ENCODE results near the gene TEX12. TPM values are rescaled to one million over a fixed set of nuclear protein-coding genes. Genes with fewer than 3 reads are reported as not detected.

Gene TEX12
- total and polyA plus RNA-seq, 12 donors, result 0.07 to 0.11 TPM; not detected in 10

DNA sequence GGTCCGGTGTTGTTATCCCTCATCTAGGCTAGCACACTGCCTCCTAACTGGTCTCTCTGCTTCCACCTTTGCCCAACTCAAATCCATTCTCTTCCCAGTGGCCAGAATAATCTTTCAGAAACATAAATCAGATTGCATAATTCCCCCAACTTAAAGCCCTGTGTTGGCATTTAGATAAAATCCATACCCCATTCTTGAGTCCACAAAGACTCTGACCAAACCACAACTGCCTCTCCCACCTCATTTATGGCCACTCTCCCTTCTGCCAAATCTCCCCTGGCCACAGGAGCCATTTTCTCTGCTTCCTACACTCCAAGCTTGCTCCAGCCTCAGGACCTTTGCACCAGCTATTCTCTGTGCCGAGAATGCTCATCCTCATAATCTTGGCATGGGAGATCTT lies 40.1 kb upstream of the TEX12 start:
- WGBS, 4 donors, result 95 to 100% (median 98%) methylated on average over 2 of the region's 2 CpGs
- DNase-seq, result no peak

DNA sequence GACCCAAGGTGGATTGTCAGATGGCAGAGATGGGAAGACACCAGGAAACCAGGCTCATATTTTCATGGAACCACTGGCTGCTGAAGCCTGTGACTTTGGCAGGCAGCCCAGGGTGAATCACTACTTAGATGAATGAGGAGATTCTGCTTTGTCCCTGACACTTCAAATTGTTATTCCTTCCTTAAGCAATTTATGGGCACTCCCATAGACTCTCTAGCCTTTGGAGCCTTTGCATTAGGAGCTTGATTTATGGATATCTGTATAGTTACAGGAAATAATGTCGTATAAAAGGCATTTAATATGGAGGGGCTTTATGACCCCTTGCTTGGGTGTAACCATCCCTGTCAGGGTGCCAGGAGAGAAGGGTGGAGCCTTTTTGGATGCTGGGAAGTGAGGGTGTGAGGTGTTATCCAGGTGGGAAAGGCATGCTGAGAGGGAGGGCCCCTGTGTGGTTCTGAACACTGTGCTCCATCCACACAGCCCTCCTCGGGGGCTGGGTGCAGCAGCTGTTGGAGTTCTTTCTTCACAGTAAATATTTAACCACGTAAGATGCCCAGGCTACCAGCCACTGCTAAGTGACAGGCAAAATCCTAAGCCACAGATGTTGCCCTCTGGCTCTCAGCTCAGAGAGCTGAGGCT lies 38.6 kb upstream of the TEX12 start:
- no peaks in the 10 kb centered on the region for H3K9me3 ChIP-seq (replicated peaks in 1 of 3)
- 40 to 44% (median 42%) methylated on average over 2 to 3 of the region's 3 CpGs for WGBS, 4 donors
- peaks cover 8 to 18% of the 10 kb centered on the region in 2 donors for H3K4me1 ChIP-seq (replicated peaks in 1 of 2)
- peak overlapping the region in 1 of 5 donors; percentile 17 for H3K27ac ChIP-seq
- TF ChIP-seq POLR2A (IDR thresholded peaks at IDR 0.05), result no peak
- TF ChIP-seq, protein P1, sequence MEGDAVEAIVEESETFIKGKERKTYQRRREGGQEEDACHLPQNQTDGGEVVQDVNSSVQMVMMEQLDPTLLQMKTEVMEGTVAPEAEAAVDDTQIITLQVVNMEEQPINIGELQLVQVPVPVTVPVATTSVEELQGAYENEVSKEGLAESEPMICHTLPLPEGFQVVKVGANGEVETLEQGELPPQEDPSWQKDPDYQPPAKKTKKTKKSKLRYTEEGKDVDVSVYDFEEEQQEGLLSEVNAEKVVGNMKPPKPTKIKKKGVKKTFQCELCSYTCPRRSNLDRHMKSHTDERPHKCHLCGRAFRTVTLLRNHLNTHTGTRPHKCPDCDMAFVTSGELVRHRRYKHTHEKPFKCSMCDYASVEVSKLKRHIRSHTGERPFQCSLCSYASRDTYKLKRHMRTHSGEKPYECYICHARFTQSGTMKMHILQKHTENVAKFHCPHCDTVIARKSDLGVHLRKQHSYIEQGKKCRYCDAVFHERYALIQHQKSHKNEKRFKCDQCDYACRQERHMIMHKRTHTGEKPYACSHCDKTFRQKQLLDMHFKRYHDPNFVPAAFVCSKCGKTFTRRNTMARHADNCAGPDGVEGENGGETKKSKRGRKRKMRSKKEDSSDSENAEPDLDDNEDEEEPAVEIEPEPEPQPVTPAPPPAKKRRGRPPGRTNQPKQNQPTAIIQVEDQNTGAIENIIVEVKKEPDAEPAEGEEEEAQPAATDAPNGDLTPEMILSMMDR (IDR thresholded peaks at IDR 0.05), result no peak
- H3K4me3 ChIP-seq, result no peak overlapping the region
- intact Hi-C loops (cut with DNase I), result no loop called here
- H3K27me3 ChIP-seq, result no peaks in the 10 kb centered on the region
- no peaks in the 10 kb centered on the region for H3K36me3 ChIP-seq (replicated peaks in 1 of 2)
- peak; percentile 86 to 96 (median 95) for DNase-seq

More for the DNA sequence above, 40.1 kb upstream of the TEX12 start:
- Histone ChIP-seq H3K36me3 (replicated peaks in 1 of 2) (no peaks in the 10 kb centered on the region), H3K4me1 (replicated peaks in 1 of 2) (peaks cover 8 to 18% of the 10 kb centered on the region in 2 donors), H3K27me3 (no peaks in the 10 kb centered on the region), H3K27ac (no peak overlapping the region), H3K9me3 (replicated peaks in 1 of 3) (no peaks in the 10 kb centered on the region), H3K4me3 (no peak overlapping the region)
- no peak for TF ChIP-seq POLR2A (IDR thresholded peaks at IDR 0.05)
- TF ChIP-seq, protein P1 (IDR thresholded peaks at IDR 0.05), result no peak
- intact Hi-C loops (cut with DNase I), result no loop called here

DNA sequence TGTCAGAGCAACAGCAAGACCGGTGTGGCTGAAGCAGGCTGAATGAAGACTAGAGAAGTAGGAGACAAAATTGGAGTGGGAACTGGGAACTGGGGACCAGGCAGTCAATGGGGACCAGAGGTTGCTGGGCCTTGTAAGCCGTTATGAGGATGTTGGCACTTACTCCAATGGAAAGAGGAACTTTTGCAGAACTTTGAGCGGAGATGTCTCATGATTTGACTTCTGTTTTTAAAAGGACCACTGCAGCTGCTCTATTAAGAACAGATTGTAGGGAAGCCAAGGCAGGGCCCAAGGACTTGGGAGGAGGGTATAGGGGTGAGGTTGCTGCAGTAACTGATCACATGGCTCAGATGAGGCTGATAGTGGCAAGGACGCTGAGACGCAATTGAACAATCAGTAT lies 37.5 kb upstream of the TEX12 start:
- TF ChIP-seq POLR2A (IDR thresholded peaks at IDR 0.05), result no peak
- TF ChIP-seq, protein P1 (IDR thresholded peaks at IDR 0.05), result no peak
- peaks cover 8 to 18% of the 10 kb centered on the region in 2 donors for H3K4me1 ChIP-seq (replicated peaks in 1 of 2)
- peak in 3 of 7 donors; percentile 23 to 42 (median 38) for DNase-seq
- peak overlapping the region in 1 of 5 donors; percentile 21 for H3K27ac ChIP-seq
- intact Hi-C loops (cut with DNase I), result no loop called here
- no peaks in the 10 kb centered on the region for H3K27me3 ChIP-seq
- H3K36me3 ChIP-seq (replicated peaks in 1 of 2), result no peaks in the 10 kb centered on the region
- H3K9me3 ChIP-seq (replicated peaks in 1 of 3), result no peaks in the 10 kb centered on the region
- H3K4me3 ChIP-seq, result no peak overlapping the region
- 64 to 73% (median 70%) methylated on average over 5 of the region's 5 CpGs for WGBS, 4 donors

DNA sequence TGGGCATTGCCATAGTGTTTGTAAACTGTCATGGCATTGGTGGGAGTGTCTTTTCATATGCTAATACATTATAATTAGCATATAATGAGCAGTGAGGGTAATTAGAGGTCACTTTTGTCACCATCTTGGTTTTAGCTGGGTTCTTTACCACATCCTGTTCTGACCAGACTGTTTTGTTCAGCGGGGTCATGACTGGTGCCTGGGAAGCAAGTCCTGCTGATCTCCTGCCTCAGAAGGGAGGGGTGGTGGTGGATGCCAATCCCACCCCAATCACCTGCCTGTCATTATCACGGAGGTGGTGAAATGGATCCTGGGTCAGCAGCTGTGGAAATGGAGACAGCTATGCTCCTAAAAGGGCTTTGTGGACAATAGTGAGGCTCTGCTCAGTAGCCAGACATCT lies 34.4 kb upstream of the TEX12 start:
- H3K36me3 ChIP-seq (replicated peaks in 1 of 2), result no peaks in the 10 kb centered on the region
- DNase-seq, result no peak
- WGBS, 4 donors, result 58 to 76% (median 71%) methylated on average over 2 of the region's 2 CpGs
- no peaks in the 10 kb centered on the region for H3K27me3 ChIP-seq
- H3K4me3 ChIP-seq, result no peak overlapping the region
- H3K9me3 ChIP-seq (replicated peaks in 1 of 3), result no peaks in the 10 kb centered on the region
- intact Hi-C loops (cut with DNase I), result no loop called here
- H3K4me1 ChIP-seq (replicated peaks in 1 of 2), result peaks cover 8 to 18% of the 10 kb centered on the region in 2 donors
- no peak overlapping the region for H3K27ac ChIP-seq
- TF ChIP-seq, protein P1 (IDR thresholded peaks at IDR 0.05), result no peak
- TF ChIP-seq POLR2A (IDR thresholded peaks at IDR 0.05), result no peak

All from adrenal gland (tissue), 12 donors.